OCI-LY3 (cell line): Measurements from ENCODE around the gene PDK2.

ENCODE experiments used
- H2AFZ ChIP-seq: fragments of 200-600, 300-600 bp; shearing (Covaris generic); 2 replicates; pipeline ENCODE4 v1.6.0; 2014; ENCODE audit warnings: antibody characterized with exemption, low read depth, low read length
- H3K27ac ChIP-seq: fragments of 200-600, 300-600 bp; sonication (generic); 2 replicates; pipeline ENCODE4 v1.5.1; 2014; ENCODE audit warnings: mild to moderate bottlenecking, low read length, moderate library complexity, mixed read lengths
- H3K27me3 ChIP-seq: fragments of 200-600, 300-600 bp; sonication (generic); 2 replicates; pipeline ENCODE4 v1.6.1; 2014; ENCODE audit warnings: low read depth, low read length, mixed read lengths
- H3K36me3 ChIP-seq: fragments of 200-600, 300-600 bp; sonication (generic); replicated peaks from 2 replicates; pipeline ENCODE3; 2014; ENCODE audit warnings: low read depth, low read length, mixed read lengths
- H3K4me1 ChIP-seq: fragments of 300-600, 200-600 bp; sonication (generic); 2 replicates; pipeline ENCODE4 v1.6.1; 2014; ENCODE audit warnings: low read length, mixed read lengths
- H3K4me2 ChIP-seq: fragments of 200-600, 300-600 bp; sonication (generic); 2 replicates; pipeline ENCODE4 v1.6.1; 2014; ENCODE audit warnings: low read length, mixed read lengths
- H3K4me3 ChIP-seq: fragments of 300-600, 200-600 bp; sonication (generic); 2 replicates; pipeline ENCODE4 v1.5.1; 2014; ENCODE audit warnings: antibody characterized with exemption, mild to moderate bottlenecking, low read length, moderate library complexity
- H3K79me2 ChIP-seq: fragments of 300-600, 200-600 bp; shearing (Covaris generic); 2 replicates; pipeline ENCODE4 v1.6.1; 2014; ENCODE audit warnings: mild to moderate bottlenecking, low read length, mixed read lengths
- H3K9ac ChIP-seq: fragments of 300-600, 200-600 bp; shearing (Covaris generic); 2 replicates; pipeline ENCODE4 v1.6.0; 2014; ENCODE audit warnings: mild to moderate bottlenecking, low read length, moderate library complexity
- H3K9me3 ChIP-seq: fragments of 200-600, 300-600 bp; shearing (Covaris generic); 2 replicates; pipeline ENCODE4 v1.6.1; 2014; ENCODE audit warnings: low read length, mixed read lengths; ENCODE audit not compliant: insufficient read depth
- H4K20me1 ChIP-seq: fragments of 200-600, 300-600 bp; sonication (generic); 2 replicates; pipeline ENCODE4 v1.6.1; 2016; ENCODE audit warnings: low read length, mixed read lengths; ENCODE audit not compliant: insufficient read depth
- CTCF ChIP-seq: fragments of 200-600, 300-600 bp; sonication (generic); IDR thresholded peaks from 2 replicates; pipeline ENCODE4 v1.5.1; 2014; ENCODE audit warnings: antibody characterized with exemption, low read length, low read depth
- EZH2phosphoT487 ChIP-seq: fragments of 200-600 bp; shearing (Covaris generic); IDR thresholded peaks from 2 replicates; pipeline ENCODE4 v1.6.1; 2018; ENCODE audit warnings: antibody characterized with exemption, mixed run types, low read depth

The PDK2 gene

GRCh38 chr17:50047488-50048126 is 47.5 kb upstream of the PDK2 start:
- no peak overlapping the region for H2AFZ ChIP-seq
- no peak overlapping the region for H3K27ac ChIP-seq
- no peaks in the 10 kb centered on the region for H4K20me1 ChIP-seq
- H3K79me2 ChIP-seq, result no peaks in the 10 kb centered on the region
- no peak overlapping the region for H3K9ac ChIP-seq
- H3K4me1 ChIP-seq, result peaks cover 8% of the 10 kb centered on the region
- H3K9me3 ChIP-seq, result no peaks in the 10 kb centered on the region
- H3K36me3 ChIP-seq, result no peaks in the 10 kb centered on the region
- H3K27me3 ChIP-seq, result no peaks in the 10 kb centered on the region
- H3K4me3 ChIP-seq, result no peak overlapping the region
- no peak overlapping the region for H3K4me2 ChIP-seq
- TF ChIP-seq EZH2phosphoT487, result no peak
- no peak for TF ChIP-seq CTCF

- H3K36me3 ChIP-seq, result no peaks in the 10 kb centered on the region
- peaks cover 8% of the 10 kb centered on the region for H3K4me1 ChIP-seq
- H2AFZ ChIP-seq, result no peak overlapping the region
Observed at GRCh38 chr17:50048146-50048720, 46.9 kb upstream of the PDK2 start.

DNA sequence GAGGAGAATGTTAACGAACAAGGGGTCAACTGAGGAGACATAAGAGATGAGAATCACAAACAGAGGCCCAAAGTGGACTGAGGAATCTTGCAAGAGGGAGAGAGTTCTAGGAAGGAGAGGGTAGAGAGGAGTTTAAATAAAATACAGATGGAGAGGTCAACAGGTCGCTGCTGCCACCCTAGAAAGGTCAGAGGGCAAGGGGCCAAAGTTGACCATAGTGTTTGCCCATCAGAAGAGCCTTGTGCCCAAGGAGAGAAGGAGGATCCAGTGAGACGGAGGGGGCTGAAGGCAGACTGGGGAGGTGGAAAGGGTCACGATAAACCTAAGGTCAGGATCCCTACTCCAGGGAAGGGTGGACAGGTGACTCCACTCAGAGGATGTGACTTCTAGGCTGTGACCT is 46.2 kb upstream of the PDK2 start:
- no peaks in the 10 kb centered on the region for H3K79me2 ChIP-seq
- no peak for TF ChIP-seq EZH2phosphoT487
- TF ChIP-seq CTCF, result no peak
- H3K9me3 ChIP-seq, result no peaks in the 10 kb centered on the region
- H4K20me1 ChIP-seq, result no peaks in the 10 kb centered on the region
- no peak overlapping the region for H3K4me3 ChIP-seq
- H3K4me2 ChIP-seq, result no peak overlapping the region
- no peaks in the 10 kb centered on the region for H3K36me3 ChIP-seq
- no peak overlapping the region for H3K27ac ChIP-seq
- H3K27me3 ChIP-seq, result no peaks in the 10 kb centered on the region
- peaks cover 8% of the 10 kb centered on the region for H3K4me1 ChIP-seq
- H3K9ac ChIP-seq, result no peak overlapping the region
- H2AFZ ChIP-seq, result no peak overlapping the region

More at GRCh38 chr17:50048146-50048720, 46.9 kb upstream of the PDK2 start:
- TF ChIP-seq EZH2phosphoT487 (no peak), CTCF (no peak)
- Histone ChIP-seq H3K79me2 (no peaks in the 10 kb centered on the region), H3K9me3 (no peaks in the 10 kb centered on the region), H3K9ac (no peak overlapping the region), H4K20me1 (no peaks in the 10 kb centered on the region), H3K27ac (no peak overlapping the region), H3K4me2 (no peak overlapping the region), H3K27me3 (no peaks in the 10 kb centered on the region), H3K4me3 (no peak overlapping the region)

GRCh38 chr17:50049636-50050035 is 45.5 kb upstream of the PDK2 start:
- Histone ChIP-seq H3K4me1 (peaks cover 8% of the 10 kb centered on the region), H3K4me2 (no peak overlapping the region), H3K79me2 (no peaks in the 10 kb centered on the region), H3K36me3 (no peaks in the 10 kb centered on the region), H3K27ac (no peak overlapping the region), H3K27me3 (no peaks in the 10 kb centered on the region), H2AFZ (no peak overlapping the region), H3K9ac (no peak overlapping the region), H3K9me3 (no peaks in the 10 kb centered on the region), H4K20me1 (no peaks in the 10 kb centered on the region), H3K4me3 (no peak overlapping the region)
- no peak for TF ChIP-seq EZH2phosphoT487
- no peak for TF ChIP-seq CTCF
